Measurements from ENCODE around the gene KIR2DL4. TPM values are rescaled to one million over a fixed set of nuclear protein-coding genes. Genes with fewer than 3 reads are reported as not detected.
"Not testable (repeated sequence)": the region's sequence is repeated elsewhere in the genome, so short reads cannot be mapped to it uniquely, and the experiment has no call there.

KIR2DL4 gene
- total RNA-seq, 1 experiment from 2014 or later, result not detected

GRCh38 chr19:54772666-54773065 lies 30.7 kb upstream of the KIR2DL4 start:
- H3K27me3 ChIP-seq (ENCODE audit: insufficient read depth, low read length); H4K20me1 ChIP-seq (ENCODE audit: insufficient read depth); RAD21 ChIA-PET (ENCODE audit: low non-redundant PET in 1 of 2, low total read pairs in 2 of 2, uncharacterized antibody in 2 of 2, unreplicated experiment in 2 of 2); H3K9me3 ChIP-seq (ENCODE audit: control insufficient read depth in 1 of 2, insufficient read depth in 1 of 2, low read depth in 1 of 2, low read length in 2 of 2); H3K4me3 ChIP-seq (replicated peaks in 1 of 2; ENCODE audit: low read depth in 1 of 2, low read length in 2 of 2); H3K9me2 ChIP-seq (ENCODE audit: insufficient read depth); H3K27ac ChIP-seq (ENCODE audit: low read depth, low read length); CTCF ChIA-PET; H2AFZ ChIP-seq (ENCODE audit: low read depth, low read length, poor library complexity, severe bottlenecking); H3K4me2 ChIP-seq (ENCODE audit: low read length); H3K79me2 ChIP-seq (ENCODE audit: insufficient read depth, low read length); H3K36me3 ChIP-seq (ENCODE audit: control insufficient read depth in 1 of 2, insufficient read depth in 2 of 2, low read length in 2 of 2); POLR2A ChIA-PET; H3K4me1 ChIP-seq (ENCODE audit: control insufficient read depth in 1 of 2, insufficient read depth in 2 of 2, low read length in 2 of 2); ATAC-seq; DNase-seq (ENCODE audit: low read depth, low spot score); BruUV-seq (replicated peaks); H3K9ac ChIP-seq (ENCODE audit: low read length): not testable (repeated sequence)
- intact Hi-C loops (cut with micrococcal nuclease), result loop anchor here (10.0 kb wide), 1 partner anchor 82 kb away; the partner anchor contains the start of gene KIR3DL2

GRCh38 chr19:54775095-54775815 lies 28.2 kb upstream of the KIR2DL4 start:
- RAD21 ChIA-PET (ENCODE audit: low non-redundant PET in 1 of 2, low total read pairs in 2 of 2, uncharacterized antibody in 2 of 2, unreplicated experiment in 2 of 2); POLR2A ChIA-PET: not testable (repeated sequence)

GRCh38 chr19:54775830-54776229 lies 27.6 kb upstream of the KIR2DL4 start:
- POLR2A ChIA-PET; H3K4me2 ChIP-seq (ENCODE audit: low read length); DNase-seq (ENCODE audit: low read depth, low spot score); CTCF ChIA-PET; H3K36me3 ChIP-seq (ENCODE audit: control insufficient read depth in 1 of 2, insufficient read depth in 2 of 2, low read length in 2 of 2); BruUV-seq (replicated peaks); H3K9me3 ChIP-seq (ENCODE audit: control insufficient read depth in 1 of 2, insufficient read depth in 1 of 2, low read depth in 1 of 2, low read length in 2 of 2); H3K4me1 ChIP-seq (ENCODE audit: control insufficient read depth in 1 of 2, insufficient read depth in 2 of 2, low read length in 2 of 2); H3K4me3 ChIP-seq (replicated peaks in 1 of 2; ENCODE audit: low read depth in 1 of 2, low read length in 2 of 2); RAD21 ChIA-PET (ENCODE audit: low non-redundant PET in 1 of 2, low total read pairs in 2 of 2, uncharacterized antibody in 2 of 2, unreplicated experiment in 2 of 2); H3K79me2 ChIP-seq (ENCODE audit: insufficient read depth, low read length); H3K9me2 ChIP-seq (ENCODE audit: insufficient read depth); H4K20me1 ChIP-seq (ENCODE audit: insufficient read depth); H3K27ac ChIP-seq (ENCODE audit: low read depth, low read length); H3K9ac ChIP-seq (ENCODE audit: low read length); H3K27me3 ChIP-seq (ENCODE audit: insufficient read depth, low read length); ATAC-seq; H2AFZ ChIP-seq (ENCODE audit: low read depth, low read length, poor library complexity, severe bottlenecking): not testable (repeated sequence)
- intact Hi-C loops (cut with micrococcal nuclease), result loop anchor here (10.0 kb wide), 1 partner anchor 79 kb away; the partner anchor contains the start of gene KIR3DL2

More at GRCh38 chr19:54775095-54775815, 28.2 kb upstream of the KIR2DL4 start:
- H3K4me3 ChIP-seq (replicated peaks in 1 of 2; ENCODE audit: low read depth in 1 of 2, low read length in 2 of 2); H2AFZ ChIP-seq (ENCODE audit: low read depth, low read length, poor library complexity, severe bottlenecking); BruUV-seq (replicated peaks); DNase-seq (ENCODE audit: low read depth, low spot score); H3K4me2 ChIP-seq (ENCODE audit: low read length); H3K9me2 ChIP-seq (ENCODE audit: insufficient read depth); H4K20me1 ChIP-seq (ENCODE audit: insufficient read depth); H3K27ac ChIP-seq (ENCODE audit: low read depth, low read length); H3K36me3 ChIP-seq (ENCODE audit: control insufficient read depth in 1 of 2, insufficient read depth in 2 of 2, low read length in 2 of 2); H3K9ac ChIP-seq (ENCODE audit: low read length); H3K27me3 ChIP-seq (ENCODE audit: insufficient read depth, low read length); H3K79me2 ChIP-seq (ENCODE audit: insufficient read depth, low read length); CTCF ChIA-PET; H3K9me3 ChIP-seq (ENCODE audit: control insufficient read depth in 1 of 2, insufficient read depth in 1 of 2, low read depth in 1 of 2, low read length in 2 of 2); ATAC-seq; H3K4me1 ChIP-seq (ENCODE audit: control insufficient read depth in 1 of 2, insufficient read depth in 2 of 2, low read length in 2 of 2): not testable (repeated sequence)
- intact Hi-C loops (cut with micrococcal nuclease), result loop anchor here (10.0 kb wide), 1 partner anchor 80 kb away; the partner anchor contains the start of gene KIR3DL2

GRCh38 chr19:54777851-54778250 lies 25.6 kb upstream of the KIR2DL4 start:
- H3K4me3 ChIP-seq (replicated peaks in 1 of 2; ENCODE audit: low read depth in 1 of 2, low read length in 2 of 2); H4K20me1 ChIP-seq (ENCODE audit: insufficient read depth); H3K36me3 ChIP-seq (ENCODE audit: control insufficient read depth in 1 of 2, insufficient read depth in 2 of 2, low read length in 2 of 2); H3K79me2 ChIP-seq (ENCODE audit: insufficient read depth, low read length); POLR2A ChIA-PET; H3K9me3 ChIP-seq (ENCODE audit: control insufficient read depth in 1 of 2, insufficient read depth in 1 of 2, low read depth in 1 of 2, low read length in 2 of 2); H3K4me1 ChIP-seq (ENCODE audit: control insufficient read depth in 1 of 2, insufficient read depth in 2 of 2, low read length in 2 of 2); ATAC-seq; RAD21 ChIA-PET (ENCODE audit: low non-redundant PET in 1 of 2, low total read pairs in 2 of 2, uncharacterized antibody in 2 of 2, unreplicated experiment in 2 of 2); H2AFZ ChIP-seq (ENCODE audit: low read depth, low read length, poor library complexity, severe bottlenecking); BruUV-seq (replicated peaks); H3K9ac ChIP-seq (ENCODE audit: low read length); H3K27ac ChIP-seq (ENCODE audit: low read depth, low read length); H3K27me3 ChIP-seq (ENCODE audit: insufficient read depth, low read length); CTCF ChIA-PET; H3K4me2 ChIP-seq (ENCODE audit: low read length); DNase-seq (ENCODE audit: low read depth, low spot score); H3K9me2 ChIP-seq (ENCODE audit: insufficient read depth): not testable (repeated sequence)
- intact Hi-C loops (cut with micrococcal nuclease), result loop anchor here (10.0 kb wide), 1 partner anchor 77 kb away; the partner anchor contains the start of gene KIR3DL2
